HUDEP-2 (cell line): ENCODE results near the gene ZMYND12.
A peak's percentile ranks its signal among the peaks of the same experiment; 100 is the strongest.

Experiments
- DNase-seq, 76 experiments: peaks; one replicate each; lab custom pipeline; 2025; ENCODE audit not compliant: unreplicated experiment in 76 of 76; lab: John Stamatoyannopoulos, UW

Gene ZMYND12

GRCh38 chr1:42442662-42443061 is 13.2 kb downstream of the ZMYND12 start:
- DNase-seq, result no peak

GRCh38 chr1:42439940-42440339 is 15.9 kb downstream of the ZMYND12 start:
- no peak for DNase-seq

- no peak for DNase-seq
Observed at GRCh38 chr1:42434340-42434739, 21.5 kb downstream of the ZMYND12 start.

- no peak for DNase-seq
Observed at GRCh38 chr1:42433369-42433768, 22.5 kb downstream of the ZMYND12 start.

- DNase-seq, result no peak
Observed at GRCh38 chr1:42432714-42433113, 23.1 kb downstream of the ZMYND12 start.

- no peak for DNase-seq
Observed at GRCh38 chr1:42431514-42431913, 24.3 kb downstream of the ZMYND12 start.

GRCh38 chr1:42430286-42431135 is 25.3 kb downstream of the ZMYND12 start:
- DNase-seq, result no peak

GRCh38 chr1:42429603-42430002 is 26.2 kb downstream of the ZMYND12 start:
- no peak for DNase-seq

GRCh38 chr1:42427240-42427639 is 28.6 kb downstream of the ZMYND12 start:
- no peak for DNase-seq

GRCh38 chr1:42424201-42424600 is 31.6 kb downstream of the ZMYND12 start:
- DNase-seq, result no peak

- DNase-seq, result no peak
Observed at GRCh38 chr1:42423681-42424080, 32.1 kb downstream of the ZMYND12 start.

- DNase-seq, result no peak
Observed at GRCh38 chr1:42422737-42423136, 33.1 kb downstream of the ZMYND12 start.

- peak in 1 of 76 experiments; percentile 3 for DNase-seq
Observed at GRCh38 chr1:42420911-42421585, 34.8 kb downstream of the ZMYND12 start.

- no peak for DNase-seq
Observed at GRCh38 chr1:42420121-42420520, 35.7 kb downstream of the ZMYND12 start.

GRCh38 chr1:42419126-42419821 is 36.5 kb downstream of the ZMYND12 start:
- DNase-seq, result no peak

GRCh38 chr1:42418516-42418915 is 37.3 kb downstream of the ZMYND12 start:
- DNase-seq, result no peak

GRCh38 chr1:42417166-42417565 is 38.7 kb downstream of the ZMYND12 start:
- DNase-seq, result no peak

GRCh38 chr1:42414551-42415496 is 41.0 kb downstream of the ZMYND12 start:
- DNase-seq, result no peak

GRCh38 chr1:42403880-42404400 is 51.9 kb downstream of the ZMYND12 start:
- no peak for DNase-seq
